Smooth muscle cell (in vitro differentiated cells): Measurements from ENCODE around the gene ABCA9. TPM values are rescaled to one million over a fixed set of nuclear protein-coding genes. Genes with fewer than 3 reads are reported as not detected.

ENCODE experiments used
- DNase-seq: peaks from one replicate; lab custom pipeline; 2025; ENCODE audit not compliant: unreplicated experiment; lab: John Stamatoyannopoulos, UW
- H2AFZ ChIP-seq: fragments of 200-600 bp; sonication (generic); 2 replicates; pipeline ENCODE4 v1.6.0; 2016; ENCODE audit warnings: antibody characterized with exemption, low read depth, mild to moderate bottlenecking
- H3F3A ChIP-seq: fragments of 200-600 bp; sonication (generic); 2 replicates; pipeline ENCODE4 v1.6.0; 2017; ENCODE audit warnings: antibody characterized with exemption, low read depth
- H3K27ac ChIP-seq: fragments of 200-600 bp; sonication (generic); 2 replicates; pipeline ENCODE4 v1.5.1; 2016; ENCODE audit warnings: low read depth, mild to moderate bottlenecking
- H3K27me3 ChIP-seq: fragments of 200-600 bp; sonication (generic); 2 replicates; pipeline ENCODE4 v1.6.1; 2016; ENCODE audit warnings: low read depth, mild to moderate bottlenecking
- H3K36me3 ChIP-seq: fragments of 200-600 bp; sonication (generic); 2 replicates; pipeline ENCODE4 v1.5.1; 2016; ENCODE audit warnings: low read depth
- H3K4me1 ChIP-seq: fragments of 200-600 bp; sonication (generic); 2 replicates; pipeline ENCODE4 v1.5.1; 2016; ENCODE audit warnings: low read depth
- H3K4me2 ChIP-seq: fragments of 200-600 bp; sonication (generic); 2 replicates; pipeline ENCODE4 v1.6.0; 2016; ENCODE audit warnings: mild to moderate bottlenecking
- H3K4me3 ChIP-seq: fragments of 200-600 bp; sonication (generic); 2 replicates; pipeline ENCODE4 v1.5.1; 2016; ENCODE audit warnings: mild to moderate bottlenecking
- H3K79me2 ChIP-seq: fragments of 200-600 bp; sonication (generic); 2 replicates; pipeline ENCODE4 v1.6.0; 2016; ENCODE audit warnings: low read depth, mild to moderate bottlenecking
- H3K9ac ChIP-seq: fragments of 200-600 bp; sonication (generic); 2 replicates; pipeline ENCODE4 v1.6.0; 2016; ENCODE audit warnings: low read depth
- H3K9me3 ChIP-seq: fragments of 200-600 bp; sonication (generic); replicated peaks from 2 replicates; pipeline ENCODE4 v1.5.1; 2016; ENCODE audit warnings: low read depth
- H4K20me1 ChIP-seq: fragments of 200-600 bp; sonication (generic); 2 replicates; pipeline ENCODE4 v1.6.0; 2016; ENCODE audit warnings: low read depth
- CTCF ChIP-seq: fragments of 200-600 bp; sonication (generic); IDR thresholded peaks from 2 replicates; pipeline ENCODE4 v1.5.1; 2017; ENCODE audit warnings: borderline replicate concordance, mild to moderate bottlenecking, antibody characterized with exemption; ENCODE audit not compliant: insufficient read depth, poor library complexity, severe bottlenecking
- WGBS: methylation state at CpG from one replicate; pipeline ENCODE4 v1.1.7; 2016; ENCODE audit warnings: low lambda C conversion rate; 5-methylcytosine and 5-hydroxymethylcytosine counted together
- polyA plus RNA-seq: library from polyadenylated mRNA; unstranded; fragments of >200 nt; fragmentation: Nextera tagmentation; extraction: Ambion mirVana; gene quantifications from 2 replicates; pipeline ENCODE4 v1.2.1, GENCODE V29; 2016
- total RNA-seq: library from RNA; depleted of rRNA; stranded (reverse); fragments of >200 nt; gene quantifications from 2 replicates; pipeline ENCODE4 v1.2.3, GENCODE V29; 2014

Gene ABCA9
- total and polyA plus RNA-seq, 2 experiments from 2014 or later, result not detected

GRCh38 chr17:69031839-69032238 lies 28.9 kb downstream of the ABCA9 start:
- Histone ChIP-seq H3K4me1 (peaks cover 12% of the 10 kb centered on the region), H3K36me3 (no peaks in the 10 kb centered on the region), H3K27me3 (no peaks in the 10 kb centered on the region), H3F3A (no peaks in the 10 kb centered on the region), H4K20me1 (no peaks in the 10 kb centered on the region), H3K9ac (no peak overlapping the region), H3K27ac (no peak overlapping the region), H3K79me2 (no peaks in the 10 kb centered on the region), H3K4me3 (no peak overlapping the region), H2AFZ (no peak overlapping the region), H3K9me3 (no peaks in the 10 kb centered on the region), H3K4me2 (no peak overlapping the region)
- no peak for TF ChIP-seq CTCF
- DNase-seq, result no peak
- WGBS, result 85% methylated on average over 3 of the region's 3 CpGs

- H3K4me2 ChIP-seq, result no peak overlapping the region
- H3K9ac ChIP-seq, result no peak overlapping the region
- no peak for TF ChIP-seq CTCF
- no peaks in the 10 kb centered on the region for H3K9me3 ChIP-seq
- H3K4me3 ChIP-seq, result no peak overlapping the region
- H3K4me1 ChIP-seq, result peaks cover 12% of the 10 kb centered on the region
- no peaks in the 10 kb centered on the region for H3K79me2 ChIP-seq
- H3F3A ChIP-seq, result no peaks in the 10 kb centered on the region
- no peaks in the 10 kb centered on the region for H4K20me1 ChIP-seq
- H3K27me3 ChIP-seq, result no peaks in the 10 kb centered on the region
- no peak overlapping the region for H3K27ac ChIP-seq
- no peaks in the 10 kb centered on the region for H3K36me3 ChIP-seq
- no peak for DNase-seq
- H2AFZ ChIP-seq, result no peak overlapping the region
- 92% methylated on average over 1 of the region's 1 CpG for whole genome bisulfite sequencing
These were observed 30.6 kb downstream of the ABCA9 start for GRCh38 chr17:69030169-69030568.

- no peak overlapping the region for H3K4me2 ChIP-seq
- 87% methylated on average over 1 of the region's 1 CpG for WGBS
- no peaks in the 10 kb centered on the region for H3K36me3 ChIP-seq
- H3K9ac ChIP-seq, result no peak overlapping the region
- H4K20me1 ChIP-seq, result no peaks in the 10 kb centered on the region
- no peak overlapping the region for H2AFZ ChIP-seq
- H3K27me3 ChIP-seq, result no peaks in the 10 kb centered on the region
- DNase-seq, result no peak
- H3K9me3 ChIP-seq, result no peaks in the 10 kb centered on the region
- TF ChIP-seq CTCF, result no peak
- H3K27ac ChIP-seq, result no peak overlapping the region
- H3K4me3 ChIP-seq, result no peak overlapping the region
- no peaks in the 10 kb centered on the region for H3F3A ChIP-seq
- H3K79me2 ChIP-seq, result no peaks in the 10 kb centered on the region
- no peaks in the 10 kb centered on the region for H3K4me1 ChIP-seq
These were observed 42.0 kb downstream of the ABCA9 start for GRCh38 chr17:69018687-69019086.

GRCh38 chr17:69018022-69018615 lies 42.6 kb downstream of the ABCA9 start:
- 86% methylated on average over 3 of the region's 3 CpGs for WGBS
- H3K27me3 ChIP-seq, result no peaks in the 10 kb centered on the region
- no peaks in the 10 kb centered on the region for H3K9me3 ChIP-seq
- H3K27ac ChIP-seq, result no peak overlapping the region
- H3K4me3 ChIP-seq, result no peak overlapping the region
- TF ChIP-seq CTCF, result no peak
- no peaks in the 10 kb centered on the region for H4K20me1 ChIP-seq
- DNase-seq, result no peak
- no peak overlapping the region for H2AFZ ChIP-seq
- H3K36me3 ChIP-seq, result no peaks in the 10 kb centered on the region
- no peak overlapping the region for H3K4me2 ChIP-seq
- no peaks in the 10 kb centered on the region for H3F3A ChIP-seq
- no peak overlapping the region for H3K9ac ChIP-seq
- H3K79me2 ChIP-seq, result no peaks in the 10 kb centered on the region
- H3K4me1 ChIP-seq, result no peaks in the 10 kb centered on the region
